Renal pelvis (tissue), 4 donors: ENCODE results near the gene RASGRP1. TPM values are rescaled to one million over a fixed set of nuclear protein-coding genes. Genes with fewer than 3 reads are reported as not detected.

Source experiments
- DNase-seq: peaks from one replicate; pipeline ENCODE4 v3.0.0-alpha.2; 2013
- polyA plus RNA-seq, 3 donors: library from polyadenylated mRNA; unstranded; fragments of 120-200 nt; gene quantifications; one replicate each; pipeline ENCODE4 v1.2.1, GENCODE V29; 2013; ENCODE audit not compliant: insufficient read length in 3 of 3

RASGRP1 gene
- polyA plus RNA-seq, 3 donors, result 10.6 to 16.0 (median 12.2) TPM

DNA sequence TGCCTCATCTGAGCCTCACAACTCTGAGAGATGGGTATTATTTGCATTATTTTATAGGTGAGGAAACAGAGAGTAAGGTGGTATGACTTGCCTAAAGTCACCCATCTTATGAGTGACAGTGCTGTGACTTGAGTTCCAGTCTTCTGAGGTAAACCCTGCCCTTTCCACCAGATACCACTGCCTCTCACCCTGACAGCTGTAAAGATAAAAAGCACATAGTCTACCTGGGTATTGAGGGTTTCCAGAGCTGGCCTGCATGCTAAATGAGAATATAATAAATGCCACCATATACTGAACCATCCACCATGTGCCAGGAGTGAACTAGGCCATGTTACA lies 25.6 kb downstream of the RASGRP1 start:
- no peak for DNase-seq

DNA sequence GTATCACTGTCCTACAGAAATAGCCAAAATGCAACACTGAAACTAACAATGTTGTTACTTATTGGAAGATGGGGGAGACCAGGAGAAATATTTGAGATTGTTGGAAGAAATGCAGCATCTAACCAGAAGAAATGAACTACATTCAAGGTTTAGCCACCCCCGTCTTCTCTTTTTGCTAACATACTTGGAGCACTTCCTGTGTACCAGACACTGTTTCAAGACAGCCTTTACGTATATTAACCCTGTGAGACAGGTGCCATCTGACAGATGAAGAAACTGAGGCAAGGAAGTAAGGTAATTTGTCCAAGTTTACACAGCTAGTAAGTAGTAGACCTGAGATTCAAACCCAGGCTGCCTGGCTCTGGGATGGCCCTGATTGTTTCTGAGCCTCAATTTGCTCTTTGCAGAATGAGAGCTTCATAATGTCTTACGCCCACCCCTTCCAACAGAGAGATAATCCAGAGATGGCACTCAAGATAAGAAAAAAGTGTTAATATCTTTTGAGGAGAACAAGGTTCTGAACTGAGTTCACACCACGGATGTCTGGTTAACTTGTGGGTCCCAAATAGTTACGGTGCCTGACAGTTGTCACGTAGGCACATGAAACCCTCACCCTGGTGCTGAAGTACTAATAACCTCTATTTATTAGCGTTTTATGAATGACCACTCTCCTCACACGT lies 26.1 kb downstream of the RASGRP1 start:
- no peak for DNase-seq

DNA sequence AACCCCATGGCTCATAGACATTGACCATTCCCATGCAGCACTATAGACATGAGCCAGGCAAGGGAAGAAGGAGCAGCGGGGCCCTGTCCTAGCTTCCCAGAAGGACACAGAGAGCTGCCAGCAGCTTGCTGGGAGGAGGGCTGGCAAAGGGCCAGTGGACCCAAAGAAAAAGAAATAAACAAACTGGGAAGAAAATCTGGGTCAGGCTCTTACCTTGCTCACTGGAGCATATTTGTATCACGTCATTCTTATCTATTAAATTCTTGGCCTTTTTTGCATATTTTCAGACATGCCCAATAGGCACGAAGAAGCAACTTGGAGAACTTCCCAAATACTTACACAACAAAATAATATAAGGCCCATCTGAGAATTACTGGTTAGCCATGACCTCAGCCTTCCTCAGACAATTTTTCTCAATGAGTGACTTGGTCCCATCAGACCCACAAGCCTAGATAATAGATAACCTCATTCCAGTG lies 28.4 kb downstream of the RASGRP1 start:
- DNase-seq, result no peak

DNA sequence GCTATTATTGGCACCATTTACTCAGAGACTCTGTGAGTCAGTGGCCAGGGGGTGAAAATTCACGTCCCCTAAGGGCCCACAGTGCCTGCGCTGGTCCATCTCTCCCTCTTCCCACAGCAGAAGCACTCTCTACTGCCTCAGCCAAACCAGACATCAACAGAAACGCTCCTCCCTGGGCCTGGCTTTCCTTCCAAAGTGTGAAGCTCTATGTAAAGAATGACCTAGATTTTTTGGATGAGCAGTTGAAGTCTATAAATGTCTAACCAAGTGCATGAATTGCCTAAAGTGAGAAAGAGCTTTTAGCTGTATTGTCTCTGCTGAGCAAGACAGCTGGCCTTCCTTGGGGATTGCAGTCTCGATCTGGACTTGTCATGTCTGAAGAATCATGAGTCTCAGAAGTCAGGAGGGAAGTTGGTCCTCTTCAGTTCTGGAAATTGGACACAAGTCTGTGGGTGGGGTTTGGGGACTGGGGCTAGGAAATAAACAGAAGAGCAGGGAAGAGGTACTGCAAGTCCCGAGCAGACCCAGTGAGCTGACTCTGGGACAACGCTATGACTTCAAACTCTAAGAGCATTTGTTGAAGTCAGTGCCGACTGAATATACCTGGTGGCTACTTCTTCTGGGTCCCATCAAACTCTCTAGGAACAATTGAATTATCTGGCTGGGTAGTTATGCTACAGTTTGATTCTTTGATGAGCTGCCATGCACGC lies 29.0 kb downstream of the RASGRP1 start:
- DNase-seq, result no peak

- no peak for DNase-seq
These were observed 29.9 kb downstream of the RASGRP1 start for GRCh38 chr15:38534691-38535090.

GRCh38 chr15:38533926-38534325 lies 30.7 kb downstream of the RASGRP1 start:
- DNase-seq, result no peak

- no peak for DNase-seq
These were observed 31.1 kb downstream of the RASGRP1 start for GRCh38 chr15:38533416-38533915.

DNA sequence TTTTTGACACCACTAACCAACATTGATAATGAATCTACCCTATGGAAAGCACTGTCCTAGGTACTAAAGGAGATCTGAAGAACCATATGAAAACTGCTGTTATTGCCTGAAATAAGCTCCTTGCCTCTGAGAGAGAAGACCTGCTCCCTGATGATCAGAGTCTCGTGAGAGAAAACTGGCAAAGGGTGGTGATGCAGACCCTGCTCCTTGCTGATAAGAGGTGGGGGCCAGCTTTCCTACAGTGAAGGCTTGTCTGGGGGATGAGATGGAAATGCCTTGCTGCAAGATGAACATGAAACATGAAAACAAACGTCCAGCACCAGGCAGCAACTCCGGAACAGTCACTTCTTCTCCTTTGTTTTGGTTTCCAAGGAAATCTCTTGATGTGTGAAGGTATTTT lies 31.9 kb downstream of the RASGRP1 start:
- DNase-seq, result no peak

- no peak for DNase-seq
These were observed 33.1 kb downstream of the RASGRP1 start for GRCh38 chr15:38531509-38531908.

DNA sequence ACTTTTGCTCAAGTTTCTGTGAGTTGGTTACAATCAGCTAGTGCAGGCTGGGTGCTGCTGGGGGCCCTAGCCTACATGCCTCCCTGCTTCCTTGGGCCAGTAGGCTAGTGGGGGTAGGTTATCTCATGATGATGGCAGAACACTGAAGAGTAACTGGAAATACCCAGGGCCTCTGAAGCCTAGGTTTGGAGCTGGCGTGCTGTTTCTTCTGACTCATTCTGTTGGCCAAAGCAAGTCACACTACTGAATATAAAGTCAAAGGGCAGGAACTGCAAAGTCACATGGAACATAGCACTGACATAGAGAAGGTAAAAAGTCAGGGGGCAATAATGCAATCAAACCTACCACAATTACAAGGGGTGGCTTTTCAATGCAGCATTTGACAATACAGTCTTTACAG lies 34.5 kb downstream of the RASGRP1 start:
- DNase-seq, result no peak

GRCh38 chr15:38528294-38528693 lies 36.3 kb downstream of the RASGRP1 start:
- no peak for DNase-seq

DNA sequence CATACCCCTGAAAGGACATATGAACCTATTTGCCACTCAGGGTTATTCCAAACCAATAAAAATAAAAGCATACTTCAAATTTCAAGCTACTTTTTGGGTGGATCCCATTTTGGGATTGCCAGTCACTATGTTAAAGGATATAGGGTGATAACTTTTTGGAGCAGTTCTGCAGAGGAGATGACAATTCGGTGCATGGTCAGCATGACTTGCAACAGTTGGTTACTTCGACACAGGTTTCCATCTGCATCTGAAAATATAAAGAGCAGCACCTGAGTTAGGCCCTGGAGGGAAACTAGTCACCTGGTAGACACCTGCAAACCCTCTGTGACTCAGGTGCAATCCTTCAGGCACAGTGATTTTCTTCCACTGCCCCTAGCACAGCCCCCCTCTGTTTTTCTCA lies 38.5 kb downstream of the RASGRP1 start:
- no peak for DNase-seq

GRCh38 chr15:38525489-38525888 lies 39.1 kb downstream of the RASGRP1 start:
- no peak for DNase-seq

GRCh38 chr15:38524156-38524555 lies 40.5 kb downstream of the RASGRP1 start:
- DNase-seq, result no peak

DNA sequence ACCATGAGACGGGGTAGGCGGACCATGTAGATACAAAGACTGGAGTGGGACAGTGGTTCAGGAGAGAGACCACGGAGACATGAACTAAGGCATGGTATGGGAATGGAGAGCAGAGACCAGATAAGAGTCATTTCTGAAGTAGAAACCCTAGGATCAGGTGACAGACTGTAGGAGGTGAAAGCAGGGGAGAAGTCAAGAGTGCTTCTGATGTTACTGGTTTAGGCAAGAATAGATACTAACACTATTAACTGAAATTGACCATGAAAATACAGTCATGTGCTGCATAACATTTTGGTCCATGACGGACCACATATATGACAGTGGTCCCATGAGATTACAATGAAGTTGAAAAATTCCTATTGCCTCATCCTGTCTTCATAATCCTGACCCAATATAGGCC lies 41.7 kb downstream of the RASGRP1 start:
- no peak for DNase-seq

- no peak for DNase-seq
These were observed 43.3 kb downstream of the RASGRP1 start for GRCh38 chr15:38521316-38521715.

DNA sequence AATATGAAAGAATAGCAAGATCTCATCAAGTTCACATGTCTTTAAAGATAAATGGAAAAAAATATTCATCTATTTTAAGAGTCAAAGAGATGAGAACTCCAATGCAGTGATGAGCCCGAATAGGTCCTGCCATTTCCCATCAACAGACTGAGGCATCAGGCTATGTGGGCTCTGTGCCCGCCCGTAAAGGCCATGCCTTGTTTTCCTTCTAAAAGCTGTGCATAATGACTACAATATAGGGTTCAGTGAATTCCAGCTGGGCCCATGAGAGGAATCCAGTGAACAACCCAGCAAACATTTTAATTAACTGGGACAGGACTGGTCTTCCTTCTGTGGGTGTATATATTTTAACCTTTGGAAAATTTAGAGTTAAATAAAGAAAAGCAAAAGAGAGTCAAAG lies 44.6 kb downstream of the RASGRP1 start:
- no peak for DNase-seq

DNA sequence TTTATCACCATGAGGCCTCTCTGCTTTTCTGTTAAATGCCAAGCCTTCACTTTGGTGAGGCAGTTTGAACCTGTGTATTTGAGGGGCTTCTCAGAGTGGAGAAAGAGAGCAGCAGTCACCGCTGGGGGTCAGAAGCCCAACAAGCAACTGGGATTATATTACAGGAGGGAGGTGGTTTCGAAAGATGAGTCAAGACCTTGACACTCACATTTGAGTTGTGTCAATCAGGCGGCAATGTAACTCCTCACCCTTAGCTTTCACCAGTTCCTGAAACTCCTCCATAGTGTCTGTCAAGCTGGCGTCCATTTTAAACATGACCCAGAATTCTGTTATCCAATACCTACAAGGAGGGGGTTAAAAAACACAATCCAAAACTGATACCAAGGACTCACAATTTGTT lies 46.5 kb downstream of the RASGRP1 start:
- DNase-seq, result no peak

GRCh38 chr15:38517312-38517975 lies 47.2 kb downstream of the RASGRP1 start:
- DNase-seq, result no peak

DNA sequence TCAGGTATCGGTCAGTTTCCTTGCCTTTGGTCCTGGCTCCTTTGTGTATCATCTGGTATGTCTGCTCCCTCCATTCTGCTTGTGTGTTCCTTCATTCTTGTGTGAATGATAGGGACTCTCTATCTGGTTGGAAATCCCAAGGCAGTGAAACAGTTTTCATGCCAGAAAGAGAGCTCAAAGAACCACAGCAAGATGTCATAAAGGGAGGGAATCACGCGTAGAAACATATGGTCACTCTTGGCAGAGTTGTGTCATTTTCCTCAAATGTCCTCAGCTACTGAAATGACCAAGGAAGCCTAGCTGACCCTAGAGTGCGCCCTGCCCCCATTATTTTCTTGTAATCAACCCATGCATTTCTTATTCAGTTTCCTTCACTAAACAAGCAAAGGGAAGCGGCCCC lies 48.0 kb downstream of the RASGRP1 start:
- DNase-seq, result no peak

GRCh38 chr15:38514601-38515000 lies 50.0 kb downstream of the RASGRP1 start:
- DNase-seq, result peak; percentile 41

GRCh38 chr15:38512901-38513300 lies 51.7 kb downstream of the RASGRP1 start:
- DNase-seq, result no peak

GRCh38 chr15:38509152-38509551 lies 55.5 kb downstream of the RASGRP1 start:
- DNase-seq, result no peak
